Amygdala (tissue), 56 donors: Measurements from ENCODE around the gene ALG1L2.
"Not testable (repeated sequence)": the region's sequence is repeated elsewhere in the genome, so short reads cannot be mapped to it uniquely, and the experiment has no call there.

ENCODE experiments used
- DNase-seq, 56 donors: peaks; one replicate each; lab custom pipeline; 2025; lab: John Stamatoyannopoulos, UW

The ALG1L2 gene, protein sequence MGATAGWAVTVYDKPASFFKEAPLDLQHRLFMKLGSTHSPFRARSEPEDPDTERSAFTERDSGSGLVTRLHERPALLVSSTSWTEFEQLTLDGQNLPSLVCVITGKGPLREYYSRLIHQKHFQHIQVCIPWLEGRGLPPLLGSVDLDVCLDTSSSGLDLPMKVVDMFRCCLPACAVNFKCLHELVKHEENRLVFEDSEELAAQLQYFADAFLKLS

DNA sequence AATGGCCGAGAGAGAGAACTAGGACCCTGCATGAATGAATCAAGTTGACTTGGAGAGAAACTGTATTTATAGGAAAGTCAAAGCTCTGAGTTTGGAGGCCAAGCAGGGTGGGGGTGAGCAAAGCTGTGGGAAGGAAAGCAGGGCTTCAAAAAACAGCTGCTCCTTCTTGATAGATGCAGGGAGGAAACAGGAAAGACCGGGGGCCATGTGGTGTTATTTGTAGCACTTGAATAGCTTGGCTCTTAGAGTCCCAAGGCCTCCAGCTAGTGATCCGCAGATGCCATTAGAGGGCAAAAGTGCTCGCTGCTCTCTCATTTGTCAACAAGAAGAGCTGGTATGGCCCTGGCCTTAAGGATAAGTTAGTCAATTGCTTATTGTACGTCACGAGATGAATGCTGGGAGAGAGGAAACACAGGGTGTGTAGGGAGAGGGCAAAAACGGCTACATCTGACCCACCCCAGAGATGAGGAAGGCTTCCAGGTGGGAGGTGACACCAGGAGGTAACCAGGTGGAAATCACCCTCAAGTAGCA lies at the start of gene ALG1L2:
ALG1L2 (plus strand) TSS at position 481 of the 531 bp plus-strand sequence. CDS start 186 bp downstream, outside the sequence.
- DNase-seq: no peak

DNA sequence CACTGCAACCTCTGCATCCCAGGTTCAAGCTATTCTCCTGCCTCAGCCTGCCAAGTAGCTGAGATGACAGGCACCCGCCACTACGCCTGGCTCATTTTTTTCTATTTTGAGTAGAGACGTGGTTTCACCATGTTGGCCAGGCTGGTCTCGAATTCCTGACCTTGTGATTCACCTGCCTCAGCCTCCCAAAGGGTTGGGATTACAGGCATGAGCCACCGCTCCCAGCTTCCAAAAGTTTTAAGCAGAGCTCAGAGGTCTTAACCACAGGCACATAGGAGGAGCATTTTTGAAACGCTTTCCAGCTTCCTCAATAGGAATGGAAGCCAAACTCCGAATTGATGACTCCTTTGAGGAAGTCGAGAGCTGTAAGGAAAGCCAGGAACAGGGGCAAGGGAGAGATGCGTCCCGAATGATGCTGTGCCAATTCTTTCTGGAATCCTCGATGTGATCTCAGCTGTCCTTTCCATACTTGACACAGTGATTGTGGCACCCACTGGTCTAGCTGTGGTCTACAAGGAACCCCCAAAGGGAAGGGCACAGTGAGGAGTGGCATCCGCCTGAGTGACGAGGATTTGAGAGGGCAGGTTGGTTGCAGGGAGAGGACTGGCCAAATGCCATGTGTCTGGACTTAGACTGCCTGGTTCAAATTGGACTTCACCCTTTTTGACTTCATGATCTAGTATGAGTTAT lies 44.4 kb upstream of the ALG1L2 start:
- not testable (repeated sequence) for DNase-seq

DNA sequence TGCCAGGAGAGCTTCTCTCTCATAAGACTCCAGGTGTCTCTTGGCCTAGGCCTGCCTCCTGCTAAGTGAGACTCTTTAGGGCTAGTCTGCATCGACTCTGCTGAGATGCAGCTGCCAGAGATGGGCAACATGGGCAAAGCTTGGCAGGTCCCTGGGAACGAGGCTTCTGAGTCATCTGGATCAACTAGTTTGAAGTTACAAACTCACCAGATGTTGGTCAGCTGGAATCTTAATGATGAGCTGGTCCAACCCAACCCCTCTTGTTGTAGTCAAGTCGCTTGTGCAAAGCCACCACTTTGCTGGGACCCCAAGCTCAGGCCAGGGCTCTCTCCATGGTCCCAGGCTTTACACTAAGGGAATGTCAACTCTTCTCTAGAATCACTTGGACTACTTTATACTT lies 38.9 kb upstream of the ALG1L2 start:
- DNase-seq: not testable (repeated sequence)

DNA sequence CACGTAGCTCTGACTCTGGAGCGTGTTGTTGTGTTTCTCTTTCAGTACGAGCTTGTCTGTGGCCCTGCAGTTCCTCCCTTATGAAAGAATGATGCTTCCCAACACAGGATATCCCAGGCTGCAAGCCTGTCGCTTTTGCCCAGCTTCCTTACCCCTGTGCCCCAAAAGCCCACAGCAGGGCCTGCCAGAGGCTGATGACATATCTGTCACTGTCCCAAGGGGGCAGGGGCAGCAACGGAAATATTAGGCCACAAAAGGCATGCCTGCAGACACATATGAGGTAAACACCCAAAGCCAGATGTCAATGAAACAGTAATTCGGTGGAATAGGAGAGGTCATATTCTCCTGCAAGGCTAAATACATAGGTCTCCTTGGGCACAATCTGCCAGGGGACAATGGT lies 38.0 kb upstream of the ALG1L2 start:
- not testable (repeated sequence) for DNase-seq

DNA sequence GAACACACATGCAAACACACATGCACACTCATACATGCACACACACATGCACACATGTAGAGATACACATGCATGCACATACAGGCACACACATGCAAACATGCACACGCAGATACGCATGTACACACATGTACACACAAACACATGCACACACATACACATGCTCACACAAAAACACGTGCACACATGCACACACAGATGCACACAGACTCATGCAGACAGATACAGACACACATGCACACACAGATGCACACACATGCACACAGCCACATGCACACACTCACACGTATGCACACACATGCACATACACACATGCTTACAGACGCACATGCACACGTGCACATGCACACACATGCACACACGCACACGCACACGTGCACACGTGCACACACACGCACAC lies 37.3 kb upstream of the ALG1L2 start:
- no peak for DNase-seq

DNA sequence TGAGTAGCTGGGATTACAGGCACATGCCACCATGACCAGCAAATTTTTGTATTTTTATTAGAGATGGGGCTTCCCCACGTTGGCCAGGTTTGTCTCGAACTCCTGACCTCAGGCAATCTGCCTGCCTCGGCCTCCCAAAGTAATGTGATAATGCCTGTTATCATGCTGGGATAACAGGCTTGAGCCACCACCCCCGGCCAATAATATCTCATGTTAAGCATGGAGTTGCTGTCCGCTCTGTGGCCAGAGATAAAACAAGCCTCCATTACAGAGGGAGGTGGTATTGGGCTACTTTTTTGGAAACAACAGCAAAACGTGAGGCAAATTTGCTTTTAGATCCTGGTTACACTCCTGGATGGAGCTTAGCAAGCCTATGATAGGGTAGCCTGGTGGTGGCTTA lies 32.9 kb upstream of the ALG1L2 start:
- DNase-seq: no peak

DNA sequence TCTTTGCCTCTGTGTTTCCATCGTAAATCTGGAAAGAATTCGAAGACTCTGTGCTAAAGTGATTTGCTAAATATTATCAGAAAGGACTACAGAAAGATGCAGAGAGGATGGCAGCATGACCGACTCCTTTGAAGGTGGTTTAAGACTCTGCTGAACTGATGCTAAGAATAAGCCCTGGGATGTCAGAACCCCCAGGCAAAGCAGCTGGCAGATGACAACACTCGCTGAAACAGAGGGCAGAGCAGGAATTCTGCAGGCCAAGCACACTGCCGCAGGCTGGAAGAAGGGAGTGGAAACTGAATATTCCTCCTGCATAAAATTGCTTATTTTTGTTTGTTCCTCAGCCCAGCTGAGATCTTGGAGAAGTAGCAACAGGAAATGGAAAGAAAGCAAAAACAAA lies 29.3 kb upstream of the ALG1L2 start:
- not testable (repeated sequence) for DNase-seq

DNA sequence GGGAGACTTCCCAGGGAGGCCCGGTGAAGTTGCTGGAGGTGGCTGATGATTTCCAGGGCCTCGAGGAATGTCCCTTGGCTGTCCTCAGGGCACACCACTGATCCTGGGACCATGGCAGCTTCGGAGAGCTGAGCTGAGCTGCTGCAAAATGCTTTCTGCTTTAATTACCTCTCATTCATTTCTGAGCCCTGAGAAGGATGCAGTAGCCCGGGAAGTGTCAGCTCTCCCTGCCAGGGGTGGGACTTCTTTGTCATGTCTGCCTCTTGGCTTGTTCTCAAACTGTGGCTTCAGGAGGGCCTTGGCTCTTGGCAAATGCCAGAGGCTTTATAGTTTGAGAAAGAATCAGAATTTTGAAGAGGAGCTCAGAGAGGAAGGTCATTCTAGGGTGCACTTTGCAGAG lies 28.7 kb upstream of the ALG1L2 start:
- not testable (repeated sequence) for DNase-seq

DNA sequence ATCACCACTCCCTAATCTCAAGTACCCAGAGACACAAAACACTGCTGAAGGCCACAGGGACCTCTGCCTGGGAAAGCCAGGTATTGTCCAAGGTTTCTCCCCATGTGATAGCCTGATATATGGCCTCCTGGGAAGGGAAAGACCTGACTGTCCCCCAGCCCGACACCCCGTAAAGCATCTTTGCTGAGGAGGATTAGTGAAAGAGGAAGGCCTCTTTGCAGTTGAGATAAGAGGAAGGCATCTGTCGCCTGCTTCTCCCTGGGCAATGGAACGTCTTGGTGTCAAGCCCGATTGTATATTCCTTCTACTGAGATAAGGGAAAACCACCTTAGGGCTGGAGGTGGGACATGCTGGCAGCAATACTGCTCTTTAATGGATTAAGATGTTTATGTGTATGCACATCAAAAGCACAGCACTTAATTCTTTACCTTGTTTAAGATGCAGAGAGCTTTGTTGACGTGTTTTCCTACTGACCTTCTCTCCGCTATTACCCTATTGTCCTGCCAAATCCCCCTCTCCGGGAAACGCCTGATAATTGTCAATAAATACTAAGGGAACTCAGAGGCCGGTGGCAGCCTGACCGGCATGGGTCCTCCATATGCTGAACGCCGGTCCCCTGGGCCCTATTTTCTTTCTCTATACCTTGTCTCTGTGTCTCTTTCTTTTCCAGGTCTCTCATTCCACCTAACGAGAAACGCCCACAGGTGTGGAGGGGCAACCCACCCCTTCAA lies 23.9 kb upstream of the ALG1L2 start:
- DNase-seq: not testable (repeated sequence)

DNA sequence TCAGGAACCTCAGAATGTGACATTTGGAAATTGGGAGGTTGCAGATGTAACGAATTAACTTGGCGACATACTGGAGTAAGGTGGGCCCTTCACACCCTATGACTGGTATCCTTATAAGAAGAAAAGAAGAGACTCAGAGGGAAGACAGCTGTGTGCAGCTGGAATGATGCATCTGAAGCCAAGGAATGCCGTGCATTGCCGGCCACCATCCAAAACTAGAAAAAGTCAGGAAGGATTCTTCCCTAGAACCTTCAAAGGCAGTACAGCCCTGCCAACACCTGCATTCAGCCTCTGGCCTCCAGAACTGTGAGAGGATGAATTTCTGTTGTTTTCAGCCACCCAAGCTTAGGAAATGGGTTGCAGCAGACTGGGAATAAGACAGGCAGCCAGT lies 23.4 kb upstream of the ALG1L2 start:
- not testable (repeated sequence) for DNase-seq

DNA sequence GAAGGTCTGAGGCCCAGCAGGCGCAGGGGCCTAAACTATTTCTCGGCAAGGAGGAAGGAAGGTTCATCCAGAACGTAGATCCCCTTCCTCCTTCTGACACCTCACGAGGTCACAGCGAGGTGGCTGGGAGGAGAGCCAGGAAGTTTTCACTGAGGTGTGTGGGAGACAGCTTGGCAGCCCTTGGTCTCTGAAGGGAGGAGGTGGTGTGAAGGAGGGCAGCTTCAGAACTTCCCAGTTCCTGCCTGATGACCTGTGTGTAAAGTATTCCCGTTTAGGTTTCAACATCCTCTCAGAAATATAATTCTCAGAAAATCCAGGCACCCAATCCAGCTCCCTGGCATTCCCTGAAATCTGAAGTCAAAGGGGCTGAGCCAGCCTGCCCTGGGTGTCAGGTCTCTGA lies 22.9 kb upstream of the ALG1L2 start:
- DNase-seq: not testable (repeated sequence)

DNA sequence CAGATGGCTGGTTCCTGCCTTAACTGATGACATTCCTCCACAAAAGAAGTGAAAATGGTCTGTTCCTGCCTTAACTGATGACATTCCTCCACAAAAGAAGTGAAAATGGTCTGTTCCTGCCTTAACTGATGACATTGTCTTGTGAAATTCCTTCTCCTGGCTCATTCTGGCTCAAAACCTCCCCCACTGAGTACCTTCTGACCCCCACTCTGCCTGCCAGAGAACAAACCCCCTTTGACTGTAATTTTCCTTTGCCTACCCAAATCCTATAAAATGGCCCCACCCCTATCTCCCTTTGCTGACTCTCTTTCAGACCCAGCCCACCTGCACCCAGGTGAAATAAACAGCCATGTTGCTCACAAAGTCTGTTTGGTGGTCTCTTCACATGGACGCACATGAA lies 22.5 kb upstream of the ALG1L2 start:
- DNase-seq: not testable (repeated sequence)

DNA sequence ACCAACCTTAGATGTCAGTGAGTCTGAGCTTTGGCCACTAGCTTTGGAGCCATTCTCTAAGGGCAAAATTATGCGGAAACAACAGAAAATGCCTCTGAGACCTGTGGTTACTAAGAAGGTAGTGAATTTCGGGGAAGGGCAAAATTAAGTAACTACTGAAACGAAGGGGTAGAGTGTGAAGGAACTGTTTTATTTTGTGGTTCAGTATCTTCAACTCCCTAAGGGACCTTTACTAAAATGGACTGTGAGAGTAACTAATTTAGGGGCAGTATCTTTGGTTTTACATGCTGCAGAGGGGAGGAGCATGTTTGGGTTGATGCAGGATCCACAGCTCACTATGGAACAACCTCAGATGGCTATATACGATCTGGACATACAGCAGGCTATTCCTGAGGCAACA lies 8.0 kb upstream of the ALG1L2 start:
- DNase-seq: peak in 1 of 56 donors; percentile 7

DNA sequence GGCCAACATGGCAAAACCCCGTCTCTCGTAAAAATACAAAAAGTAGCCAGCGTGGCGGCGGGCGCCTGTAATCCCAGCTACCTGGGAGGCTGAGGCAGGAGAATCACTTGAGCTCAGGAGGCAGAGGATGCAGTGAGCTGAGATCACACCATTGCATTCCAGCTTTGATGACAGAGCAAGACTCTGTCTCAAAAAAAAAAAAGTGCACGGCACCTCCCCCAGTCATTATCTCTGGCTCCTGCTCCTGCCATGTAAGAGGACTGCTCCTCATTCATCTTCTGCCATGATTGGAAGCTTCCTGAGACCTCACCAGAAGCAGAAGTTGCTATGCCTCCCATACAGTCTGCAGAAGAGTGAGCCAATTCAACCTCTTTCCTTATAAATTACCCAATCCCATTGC lies 4.0 kb upstream of the ALG1L2 start:
- no peak for DNase-seq

DNA sequence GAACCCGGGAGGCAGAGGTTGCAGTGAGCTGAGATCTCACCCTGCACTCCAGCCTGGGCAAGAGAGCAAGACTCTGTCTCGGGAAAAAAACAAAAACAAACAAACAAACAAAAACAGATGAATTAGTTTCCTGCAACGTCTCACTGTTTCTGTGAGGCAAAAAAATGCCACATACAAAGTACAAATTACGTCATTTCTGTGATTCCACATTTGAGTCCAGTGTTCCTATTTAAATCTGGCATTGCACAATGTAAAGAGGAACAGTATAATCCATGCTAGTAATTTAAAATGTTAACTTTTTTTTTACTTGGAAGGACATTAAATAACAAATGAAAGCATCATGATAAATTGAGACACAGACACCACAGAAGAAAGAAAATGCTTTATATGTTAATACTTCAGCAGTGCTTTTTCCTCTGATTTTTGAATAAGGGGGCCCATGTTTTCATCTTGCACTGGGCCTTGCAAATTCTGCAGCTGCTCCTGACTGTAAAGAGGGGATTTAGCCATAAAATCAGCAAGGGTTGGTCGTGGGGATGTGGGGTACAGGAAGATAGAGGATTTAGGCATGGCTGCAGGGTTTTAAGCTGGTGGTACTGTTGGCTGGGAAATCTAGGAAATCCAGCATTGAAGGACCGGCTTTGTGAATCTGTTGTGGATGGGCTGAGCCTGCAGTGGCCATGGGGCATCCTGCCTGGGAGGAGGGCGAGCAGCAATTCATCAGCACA lies 1.9 kb downstream of the ALG1L2 start:
- DNase-seq: not testable (repeated sequence)

DNA sequence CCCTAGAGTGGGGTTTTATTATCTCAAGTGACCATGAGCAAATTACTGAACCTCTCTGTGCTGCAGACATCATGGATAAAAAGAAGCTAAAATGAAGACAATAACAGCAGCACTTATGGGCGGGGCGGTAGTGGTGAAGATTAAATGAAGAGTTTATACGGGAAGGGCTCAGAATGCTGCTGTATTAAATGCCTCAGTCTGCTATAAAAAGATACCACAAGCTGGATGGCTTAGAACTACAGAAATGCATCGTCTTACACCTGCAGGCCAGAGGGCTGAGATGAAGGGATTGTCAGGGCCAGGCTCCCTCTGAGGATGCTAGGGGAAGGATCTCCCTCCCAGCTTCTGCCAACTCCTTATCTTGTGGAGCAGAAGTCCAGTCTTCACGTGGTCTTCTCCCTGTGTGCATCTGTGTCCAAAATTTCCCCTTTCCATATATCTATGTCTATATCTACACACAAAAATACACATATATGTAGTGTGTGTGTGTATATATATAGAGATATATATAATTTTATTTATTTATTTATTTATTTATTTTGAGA lies 2.9 kb downstream of the ALG1L2 start:
- DNase-seq: no peak

DNA sequence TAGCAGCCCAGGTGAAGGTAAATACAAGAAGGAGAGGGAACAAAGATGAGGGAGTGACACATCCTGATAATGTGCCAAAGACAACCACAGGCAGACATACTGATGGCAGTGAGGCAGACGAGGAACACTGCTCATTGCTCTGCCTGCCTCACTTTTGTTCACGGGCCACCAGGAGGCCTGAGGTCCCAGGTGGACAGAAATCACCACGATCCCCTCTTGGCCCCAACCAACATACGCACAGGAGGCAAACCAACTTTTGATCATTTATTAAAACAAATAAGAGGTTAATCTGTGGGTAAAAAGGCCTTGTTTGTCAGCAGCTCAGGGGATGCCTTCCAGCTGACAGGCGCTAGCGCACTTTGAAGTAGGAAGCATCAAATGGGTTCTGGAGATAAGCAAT lies 4.2 kb downstream of the ALG1L2 start:
- no peak for DNase-seq

DNA sequence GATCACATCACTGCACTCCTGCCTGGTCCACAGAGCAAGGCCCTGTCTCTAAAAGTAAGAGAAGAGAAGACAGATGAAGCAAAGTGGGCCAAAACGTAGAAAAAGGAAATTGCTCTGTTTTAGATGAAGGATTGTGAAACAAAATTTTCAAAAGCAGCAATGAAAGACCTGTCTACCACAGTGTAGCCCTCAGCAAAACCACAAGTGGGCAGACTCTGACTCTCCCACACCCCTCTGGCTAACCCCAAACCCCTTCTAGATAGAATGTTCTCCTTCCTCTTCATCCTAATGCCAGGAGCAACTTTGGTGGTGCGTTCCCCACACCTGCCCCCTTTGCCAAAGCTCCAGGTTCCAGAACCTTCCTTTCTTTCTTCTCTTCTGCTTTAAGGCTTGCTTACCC lies 5.0 kb downstream of the ALG1L2 start:
- DNase-seq: not testable (repeated sequence)

DNA sequence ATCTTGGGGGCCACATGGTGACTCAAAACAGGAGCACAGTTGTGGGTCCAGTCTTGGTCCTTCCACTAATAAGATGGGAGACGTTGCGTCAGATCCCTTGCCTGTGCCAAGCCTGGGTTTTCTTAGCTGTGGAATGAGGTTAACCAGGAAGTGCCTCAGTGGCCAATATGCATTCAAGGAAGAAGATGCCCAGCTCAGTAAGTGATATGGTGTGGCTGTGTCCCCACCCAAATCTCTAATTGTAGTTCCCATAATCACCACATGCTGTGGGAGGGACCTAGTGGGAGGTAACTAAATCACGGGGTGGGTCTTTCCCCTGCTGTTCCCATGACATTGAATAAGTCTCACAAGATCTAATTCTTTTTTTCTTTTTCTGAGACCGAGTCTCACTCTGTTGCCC lies 6.4 kb downstream of the ALG1L2 start:
- DNase-seq: no peak

DNA sequence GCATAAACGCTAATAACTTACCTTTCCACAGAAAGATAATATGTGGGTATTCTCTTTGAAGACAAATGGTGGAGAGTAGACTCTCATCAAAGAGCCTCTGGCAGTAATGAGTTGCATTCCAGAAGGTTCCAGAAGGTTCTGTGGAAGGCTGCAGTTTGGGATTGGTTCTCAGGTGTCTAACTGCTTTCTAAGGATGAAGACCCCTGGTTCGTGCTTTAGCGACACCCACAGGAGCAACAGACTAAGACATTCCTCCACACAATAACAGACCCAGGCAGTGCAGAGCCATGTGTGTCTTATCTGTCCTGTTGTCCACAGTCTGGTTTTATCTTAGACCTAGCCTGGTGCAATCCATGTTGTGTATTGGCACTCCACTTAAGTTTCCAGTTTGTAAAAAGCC lies 9.1 kb downstream of the ALG1L2 start:
- not testable (repeated sequence) for DNase-seq
